ENCODE results near the gene GREB1L.

GRCh38 chr18:21451851-21452250 lies 209.8 kb downstream of the GREB1L start:
- TF ChIP-seq CTCF (IDR thresholded peaks at IDR 0.05): no peak
- no peak for TF ChIP-seq POLR2A (IDR thresholded peaks at IDR 0.05)

Data from right lobe of liver (tissue), 4 donors.